GM18951 (cell line): ENCODE results near the gene LPP.

ENCODE experiments used
- POLR2A ChIP-seq: IDR thresholded peaks from 4 replicates; pipeline ENCODE4 v1.6.1; 2011; ENCODE audit warnings: mild to moderate bottlenecking; ENCODE audit not compliant: insufficient read length, insufficient read depth; ENCODE audit errors: extremely low read depth
- in situ Hi-C: fragments of 300-500 bp; cut with MboI; formaldehyde crosslinking; loops from one replicate; pipeline ENCODE4 v1.12.0; 2022; ENCODE audit warnings: low sequenced_read_pairs, mixed read lengths, inconsistent platforms; ENCODE audit not compliant: unreplicated experiment

Gene LPP

GRCh38 chr3:188151438-188151837 lies 2.5 kb upstream of the LPP start:
- in situ Hi-C loops, result no loop called here
- TF ChIP-seq POLR2A, result no peak

GRCh38 chr3:188152660-188153436 lies 1.1 kb upstream of the LPP start:
- TF ChIP-seq POLR2A, result no peak
- in situ Hi-C loops, result no loop called here

- no peak for TF ChIP-seq POLR2A
Observed at GRCh38 chr3:188153437-188154013, 432 bp upstream of the LPP start.

GRCh38 chr3:188154809-188155574 lies 1.0 kb downstream of the LPP start:
- in situ Hi-C loops, result no loop called here
- no peak for TF ChIP-seq POLR2A

More at GRCh38 chr3:188153437-188154013, 432 bp upstream of the LPP start:
- in situ Hi-C loops, result no loop called here

- no peak for TF ChIP-seq POLR2A
- in situ Hi-C loops, result no loop called here
Observed at GRCh38 chr3:188156056-188156455, 2.1 kb downstream of the LPP start.

GRCh38 chr3:188157407-188157806 lies 3.5 kb downstream of the LPP start:
- TF ChIP-seq POLR2A, result no peak
- in situ Hi-C loops, result no loop called here

- no peak for TF ChIP-seq POLR2A
- in situ Hi-C loops, result no loop called here
Observed at GRCh38 chr3:188157971-188158370, 4.0 kb downstream of the LPP start.

- no peak for TF ChIP-seq POLR2A
- in situ Hi-C loops, result no loop called here
Observed at GRCh38 chr3:188158731-188159310, 4.9 kb downstream of the LPP start.

GRCh38 chr3:188160751-188161150 lies 6.8 kb downstream of the LPP start:
- in situ Hi-C loops, result no loop called here
- TF ChIP-seq POLR2A, result no peak

- in situ Hi-C loops, result no loop called here
- no peak for TF ChIP-seq POLR2A
Observed at GRCh38 chr3:188164248-188164687, 10.3 kb downstream of the LPP start.

- no peak for TF ChIP-seq POLR2A
- in situ Hi-C loops, result no loop called here
Observed at GRCh38 chr3:188165596-188165995, 11.6 kb downstream of the LPP start.

- in situ Hi-C loops, result no loop called here
- TF ChIP-seq POLR2A, result no peak
Observed at GRCh38 chr3:188166441-188166840, 12.5 kb downstream of the LPP start.

- TF ChIP-seq POLR2A, result no peak
- in situ Hi-C loops, result no loop called here
Observed at GRCh38 chr3:188168186-188168585, 14.2 kb downstream of the LPP start.
